Fibroblast of gingiva (primary cell): Measurements from ENCODE around the gene TSR1.

Experiments
- DNase-seq: peaks from one replicate; pipeline ENCODE4 v3.0.0-alpha.2; 2011; ENCODE audit warnings: low read depth

Gene TSR1

GRCh38 chr17:2282297-2282873, 53.9 kb downstream of the TSR1 start:
- DNase-seq: peak; percentile 82

- DNase-seq: no peak
These were observed 56.5 kb downstream of the TSR1 start for GRCh38 chr17:2279707-2280106.

- no peak for DNase-seq
These were observed 58.7 kb downstream of the TSR1 start for GRCh38 chr17:2277429-2278170.

- no peak for DNase-seq
These were observed 60.5 kb downstream of the TSR1 start for GRCh38 chr17:2275722-2276121.

GRCh38 chr17:2274414-2274813, 61.8 kb downstream of the TSR1 start:
- DNase-seq: no peak
